ENCODE data around the gene SCN5A. TPM values are rescaled to one million over a fixed set of nuclear protein-coding genes. Genes with fewer than 3 reads are reported as not detected.

Gene SCN5A
- total RNA-seq, 2 donors from 2014 or later: 4.5 to 5.6 TPM

DNA sequence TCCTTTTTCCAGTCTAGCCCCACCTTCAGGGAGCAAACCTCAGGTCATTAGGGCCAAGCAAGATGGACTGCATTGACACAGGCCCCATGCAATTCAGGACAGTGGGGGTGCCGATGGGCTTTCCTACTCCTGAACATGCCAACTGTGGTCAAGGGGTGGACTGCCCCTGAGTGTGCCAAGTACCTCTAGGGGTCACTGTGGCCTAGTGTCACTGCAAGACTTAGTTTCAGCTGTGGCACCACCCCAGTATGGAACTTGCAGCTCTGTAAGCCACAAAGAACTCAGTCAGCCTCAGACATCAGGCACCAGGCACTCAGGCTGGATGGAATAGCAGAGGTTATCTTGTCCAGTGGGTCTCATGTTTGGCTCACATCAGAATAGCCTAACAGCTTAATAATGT is 121.0 kb downstream of the SCN5A start:
- WGBS, 2 experiments (ENCODE audit: insufficient coverage in 1 of 2, insufficient read length in 1 of 2): 91 to 100% methylated on average over 1 of the region's 1 CpG
- no peaks in the 10 kb centered on the region for H3K27me3 ChIP-seq (ENCODE audit: control insufficient read depth, insufficient read depth, low read length, poor library complexity, severe bottlenecking)
- no peak overlapping the region for H3K4me3 ChIP-seq (ENCODE audit: low read length)
- Mint-ChIP-seq H3K9me3 (no peaks in the 10 kb centered on the region), H3K27ac (no peak overlapping the region), H3K27me3 (ENCODE audit: insufficient read depth) (no peaks in the 10 kb centered on the region), H3K4me3 (no peak overlapping the region), H3K4me1 (peaks cover 18% of the 10 kb centered on the region), H3K36me3 (ENCODE audit: low read depth) (peaks cover 23% of the 10 kb centered on the region)
- DNase-seq: peak; percentile 77
- no peaks in the 10 kb centered on the region for H3K9me3 ChIP-seq (ENCODE audit: control insufficient read depth, low read length)
- TF ChIP-seq, protein P1, sequence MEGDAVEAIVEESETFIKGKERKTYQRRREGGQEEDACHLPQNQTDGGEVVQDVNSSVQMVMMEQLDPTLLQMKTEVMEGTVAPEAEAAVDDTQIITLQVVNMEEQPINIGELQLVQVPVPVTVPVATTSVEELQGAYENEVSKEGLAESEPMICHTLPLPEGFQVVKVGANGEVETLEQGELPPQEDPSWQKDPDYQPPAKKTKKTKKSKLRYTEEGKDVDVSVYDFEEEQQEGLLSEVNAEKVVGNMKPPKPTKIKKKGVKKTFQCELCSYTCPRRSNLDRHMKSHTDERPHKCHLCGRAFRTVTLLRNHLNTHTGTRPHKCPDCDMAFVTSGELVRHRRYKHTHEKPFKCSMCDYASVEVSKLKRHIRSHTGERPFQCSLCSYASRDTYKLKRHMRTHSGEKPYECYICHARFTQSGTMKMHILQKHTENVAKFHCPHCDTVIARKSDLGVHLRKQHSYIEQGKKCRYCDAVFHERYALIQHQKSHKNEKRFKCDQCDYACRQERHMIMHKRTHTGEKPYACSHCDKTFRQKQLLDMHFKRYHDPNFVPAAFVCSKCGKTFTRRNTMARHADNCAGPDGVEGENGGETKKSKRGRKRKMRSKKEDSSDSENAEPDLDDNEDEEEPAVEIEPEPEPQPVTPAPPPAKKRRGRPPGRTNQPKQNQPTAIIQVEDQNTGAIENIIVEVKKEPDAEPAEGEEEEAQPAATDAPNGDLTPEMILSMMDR (conservative IDR thresholded peaks at IDR 0.05): peak; percentile 69
- no peak overlapping the region for H3K9ac ChIP-seq (ENCODE audit: extremely low read depth, low read length, poor library complexity, severe bottlenecking)
- H3K4me1 ChIP-seq (ENCODE audit: control insufficient read depth, insufficient read depth, low read length): peaks cover 6% of the 10 kb centered on the region
- H3K36me3 ChIP-seq (ENCODE audit: control insufficient read depth, insufficient read depth, low read length): peaks cover 22% of the 10 kb centered on the region
- no peak overlapping the region for H3K27ac ChIP-seq (ENCODE audit: low read depth, low read length)

DNA sequence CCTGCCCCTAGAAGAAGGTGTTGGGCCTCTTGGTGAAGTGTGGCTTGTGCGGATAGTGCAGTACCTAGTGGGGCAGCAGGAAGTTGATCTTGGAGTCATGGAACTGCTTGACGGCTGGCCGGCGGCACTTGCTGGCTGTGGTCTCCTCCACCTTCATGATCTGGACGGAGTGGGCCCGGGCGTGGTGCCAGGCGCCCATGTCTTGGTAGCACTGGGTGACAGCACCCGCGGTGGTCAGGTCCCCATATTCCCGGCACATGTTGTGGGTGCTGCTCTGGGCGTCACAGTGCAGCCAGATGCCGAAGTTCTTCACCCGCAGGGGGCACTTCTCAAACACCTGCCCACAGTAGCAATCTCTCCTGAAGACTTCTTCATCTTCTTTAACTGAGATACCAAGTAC is 122.7 kb downstream of the SCN5A start:
- 93 to 96% methylated on average over 7 to 14 of the region's 14 CpGs for WGBS, 2 experiments (ENCODE audit: insufficient coverage in 1 of 2, insufficient read length in 1 of 2)
- H3K9me3 ChIP-seq (ENCODE audit: control insufficient read depth, low read length): no peaks in the 10 kb centered on the region
- Mint-ChIP-seq H3K27ac (no peak overlapping the region), H3K4me1 (peaks cover 7% of the 10 kb centered on the region), H3K9me3 (no peaks in the 10 kb centered on the region), H3K4me3 (no peak overlapping the region), H3K27me3 (ENCODE audit: insufficient read depth) (no peaks in the 10 kb centered on the region), H3K36me3 (ENCODE audit: low read depth) (peaks cover 32% of the 10 kb centered on the region)
- no peak overlapping the region for H3K27ac ChIP-seq (ENCODE audit: low read depth, low read length)
- no peak overlapping the region for H3K9ac ChIP-seq (ENCODE audit: extremely low read depth, low read length, poor library complexity, severe bottlenecking)
- H3K4me3 ChIP-seq (ENCODE audit: low read length): no peak overlapping the region
- no peaks in the 10 kb centered on the region for H3K4me1 ChIP-seq (ENCODE audit: control insufficient read depth, insufficient read depth, low read length)
- DNase-seq: no peak
- peaks cover 26% of the 10 kb centered on the region for H3K36me3 ChIP-seq (ENCODE audit: control insufficient read depth, insufficient read depth, low read length)
- TF ChIP-seq, protein P1 (conservative IDR thresholded peaks at IDR 0.05): no peak
- no peaks in the 10 kb centered on the region for H3K27me3 ChIP-seq (ENCODE audit: control insufficient read depth, insufficient read depth, low read length, poor library complexity, severe bottlenecking)

DNA sequence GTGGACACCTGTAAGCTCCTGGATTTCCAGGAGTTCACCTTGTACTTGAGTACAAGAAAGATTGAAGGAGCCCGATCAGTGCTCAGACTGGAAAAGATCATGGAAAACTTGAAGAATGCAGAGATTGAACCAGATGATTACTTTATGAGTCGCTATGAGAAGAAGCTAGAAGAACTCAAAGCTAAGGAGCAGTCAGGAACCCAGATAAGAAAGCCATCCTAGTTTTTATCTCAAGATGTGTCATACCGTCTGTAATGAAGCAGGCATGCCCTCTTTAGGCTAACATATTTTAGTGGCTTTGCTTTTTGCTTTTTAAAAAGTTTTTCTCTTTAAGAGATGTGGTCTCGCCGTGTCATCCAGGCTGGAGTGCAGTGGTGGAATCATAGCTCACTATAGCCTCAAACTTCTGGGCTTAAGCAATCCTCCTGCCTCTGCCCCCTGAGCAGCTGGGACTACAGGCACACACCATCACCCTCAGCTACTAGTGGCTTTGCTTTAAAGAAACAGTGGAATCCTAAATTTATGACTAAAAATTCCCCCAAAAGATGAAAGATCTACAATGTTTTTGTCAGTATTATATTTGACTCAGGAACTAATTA is 125.2 kb downstream of the SCN5A start:
- no peak overlapping the region for H3K27ac ChIP-seq (ENCODE audit: low read depth, low read length)
- no peak overlapping the region for H3K4me3 Mint-ChIP-seq
- TF ChIP-seq, protein P1 (conservative IDR thresholded peaks at IDR 0.05): no peak
- H3K27me3 ChIP-seq (ENCODE audit: control insufficient read depth, insufficient read depth, low read length, poor library complexity, severe bottlenecking): no peaks in the 10 kb centered on the region
- no peak overlapping the region for H3K4me3 ChIP-seq (ENCODE audit: low read length)
- no peaks in the 10 kb centered on the region for H3K9me3 ChIP-seq (ENCODE audit: control insufficient read depth, low read length)
- no peaks in the 10 kb centered on the region for H3K9me3 Mint-ChIP-seq
- no peak overlapping the region for H3K27ac Mint-ChIP-seq
- H3K9ac ChIP-seq (ENCODE audit: extremely low read depth, low read length, poor library complexity, severe bottlenecking): no peak overlapping the region
- H3K36me3 Mint-ChIP-seq (ENCODE audit: low read depth): peaks cover 32% of the 10 kb centered on the region
- no peaks in the 10 kb centered on the region for H3K4me1 ChIP-seq (ENCODE audit: control insufficient read depth, insufficient read depth, low read length)
- peaks cover 27% of the 10 kb centered on the region for H3K36me3 ChIP-seq (ENCODE audit: control insufficient read depth, insufficient read depth, low read length)
- no peaks in the 10 kb centered on the region for H3K27me3 Mint-ChIP-seq (ENCODE audit: insufficient read depth)
- peaks cover 13% of the 10 kb centered on the region for H3K4me1 Mint-ChIP-seq
- WGBS, 2 experiments (ENCODE audit: insufficient coverage in 1 of 2, insufficient read length in 1 of 2): 92 to 93% methylated on average over 5 of the region's 5 CpGs
- DNase-seq: no peak

Data from endodermal cell (in vitro differentiated cells).